Renal pelvis (tissue), 4 donors: Measurements from ENCODE around the gene GSN. TPM values are rescaled to one million over a fixed set of nuclear protein-coding genes. Genes with fewer than 3 reads are reported as not detected.

ENCODE experiments used
- DNase-seq: peaks from one replicate; pipeline ENCODE4 v3.0.0-alpha.2; 2013
- polyA plus RNA-seq, 3 donors: library from polyadenylated mRNA; unstranded; fragments of 120-200 nt; gene quantifications; one replicate each; pipeline ENCODE4 v1.2.1, GENCODE V29; 2013; ENCODE audit not compliant: insufficient read length in 3 of 3

The GSN gene
- polyA plus RNA-seq, 3 donors = 147 to 225 (median 173) TPM

- DNase-seq = no peak
Measured at GRCh38 chr9:121367306-121368137, 99.6 kb downstream of the GSN start.

GRCh38 chr9:121368138-121368522 lies 100.2 kb downstream of the GSN start:
- DNase-seq = no peak

- no peak for DNase-seq
Measured at GRCh38 chr9:121368745-121369144, 100.8 kb downstream of the GSN start.

- DNase-seq = no peak
Measured at GRCh38 chr9:121369595-121370265, 101.8 kb downstream of the GSN start, which contains the start of gene STOM. TSS of gene STOM (minus strand) at chr9:121370250. CDS start at chr9:121370187, 63 bp downstream.

GRCh38 chr9:121371495-121372061 lies 103.6 kb downstream of the GSN start:
- DNase-seq = no peak

- DNase-seq = no peak
Measured at GRCh38 chr9:121372239-121373010, 104.5 kb downstream of the GSN start.

GRCh38 chr9:121373011-121373729 lies 105.2 kb downstream of the GSN start:
- DNase-seq = no peak

- no peak for DNase-seq
Measured at GRCh38 chr9:121376214-121376830, 108.4 kb downstream of the GSN start.

GRCh38 chr9:121380846-121381245 lies 112.9 kb downstream of the GSN start:
- no peak for DNase-seq

Other genes starting within 250 kb of the GSN start
- gene C5, start 217.9 kb upstream of the GSN start, polyA plus RNA-seq = 10 to 100 TPM; 11.7 to 17.3 (median 16.1) TPM
- 10 to 100 TPM; 29.2 to 37.0 (median 35.7) TPM for gene CNTRL, start 193.2 kb upstream of the GSN start, polyA plus RNA-seq
- gene RAB14, start 66.3 kb upstream of the GSN start, polyA plus RNA-seq = 10 to 100 TPM; 94.3 to 95.6 (median 95.3) TPM
- gene STOM, start 102.1 kb downstream of the GSN start, polyA plus RNA-seq = 10 to 100 TPM; 70.9 to 81.7 (median 74.5) TPM
- 1 to 10 TPM; 4.3 to 5.7 (median 4.3) TPM for gene GGTA1, start 231.7 kb downstream of the GSN start, polyA plus RNA-seq